HG03565 (cell line): ENCODE measurements around the gene OR11A1.
"Not testable (repeated sequence)": the region's sequence is repeated elsewhere in the genome, so short reads cannot be mapped to it uniquely, and the experiment has no call there.

Experiments
- ATAC-seq: cut with Tn5 transposase; IDR thresholded peaks from one replicate; pipeline ENCODE4 v1.9.1; 2021; ENCODE audit warnings: mild to moderate bottlenecking, moderate library complexity; ENCODE audit not compliant: unreplicated experiment

The OR11A1 gene

GRCh38 chr6:29479560-29479959 is 22.7 kb upstream of the OR11A1 start:
- no peak for ATAC-seq

DNA sequence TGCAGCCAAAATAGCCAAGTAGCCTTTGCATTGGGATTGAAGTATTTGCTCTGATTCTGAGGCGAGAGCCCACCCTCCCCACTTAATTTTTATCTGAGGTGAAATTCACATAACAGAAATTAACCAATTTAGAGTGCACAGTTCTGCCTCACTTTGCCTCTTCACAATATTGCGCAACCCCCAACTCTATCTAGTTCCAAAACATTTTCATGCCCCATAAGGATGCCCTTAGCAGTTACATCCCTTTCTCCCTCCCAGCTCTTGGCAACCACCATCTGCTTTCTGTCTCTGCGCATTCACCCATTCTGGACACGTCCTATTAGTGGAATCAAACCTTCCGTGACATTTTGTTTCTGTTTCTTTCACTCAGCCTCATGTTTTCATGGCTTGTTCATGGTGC is 21.9 kb upstream of the OR11A1 start:
- ATAC-seq = no peak

- ATAC-seq = no peak
These were observed 21.1 kb upstream of the OR11A1 start for GRCh38 chr6:29477923-29478450.

GRCh38 chr6:29474996-29475395 is 18.1 kb upstream of the OR11A1 start:
- no peak for ATAC-seq

GRCh38 chr6:29466241-29466640 is 9.4 kb upstream of the OR11A1 start:
- ATAC-seq = no peak

GRCh38 chr6:29465801-29466200 is 8.9 kb upstream of the OR11A1 start:
- ATAC-seq = no peak

- no peak for ATAC-seq
These were observed 8.4 kb upstream of the OR11A1 start for GRCh38 chr6:29465279-29465678.

DNA sequence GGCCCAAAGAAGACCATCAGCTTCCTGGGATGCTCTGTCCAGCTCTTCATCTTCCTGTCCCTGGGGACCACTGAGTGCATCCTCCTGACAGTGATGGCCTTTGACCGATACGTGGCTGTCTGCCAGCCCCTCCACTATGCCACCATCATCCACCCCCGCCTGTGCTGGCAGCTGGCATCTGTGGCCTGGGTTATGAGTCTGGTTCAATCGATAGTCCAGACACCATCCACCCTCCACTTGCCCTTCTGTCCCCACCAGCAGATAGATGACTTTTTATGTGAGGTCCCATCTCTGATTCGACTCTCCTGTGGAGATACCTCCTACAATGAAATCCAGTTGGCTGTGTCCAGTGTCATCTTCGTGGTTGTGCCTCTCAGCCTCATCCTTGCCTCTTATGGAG is 5.2 kb upstream of the OR11A1 start:
- ATAC-seq = no peak

- ATAC-seq = no peak
These were observed 4.3 kb upstream of the OR11A1 start for GRCh38 chr6:29461021-29461814.

GRCh38 chr6:29451471-29452193 is 5.2 kb downstream of the OR11A1 start:
- ATAC-seq = no peak

GRCh38 chr6:29447670-29448069 is 9.2 kb downstream of the OR11A1 start:
- no peak for ATAC-seq

- not testable (repeated sequence) for ATAC-seq
These were observed 12.8 kb downstream of the OR11A1 start for GRCh38 chr6:29444031-29444430.

GRCh38 chr6:29442719-29443118 is 14.2 kb downstream of the OR11A1 start:
- no peak for ATAC-seq

DNA sequence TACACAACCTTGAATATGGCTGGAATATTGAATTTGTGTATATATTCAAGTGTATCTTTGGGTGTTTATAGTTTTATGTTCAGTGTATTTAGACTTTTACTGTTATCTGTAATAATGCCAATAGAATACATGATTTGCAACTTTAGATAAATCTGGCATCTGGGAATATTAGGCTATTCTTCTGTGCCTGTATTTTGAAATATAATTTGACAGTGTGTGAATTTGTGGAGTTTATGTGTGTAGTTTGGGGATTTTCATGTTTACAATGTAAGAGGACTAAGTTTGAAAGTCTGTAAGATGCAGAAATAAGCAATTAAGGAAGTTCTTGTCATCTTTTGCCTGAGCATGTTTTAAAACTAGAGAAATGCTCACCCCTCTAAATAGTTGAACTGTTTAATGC is 17.9 kb downstream of the OR11A1 start, which contains the start of gene OR10C1:
OR10C1 (plus strand) TSS at position 301 of the 400 bp plus-strand sequence. CDS start 710 bp downstream, outside the sequence.
- no peak for ATAC-seq

GRCh38 chr6:29436730-29437129 is 20.1 kb downstream of the OR11A1 start:
- not testable (repeated sequence) for ATAC-seq

DNA sequence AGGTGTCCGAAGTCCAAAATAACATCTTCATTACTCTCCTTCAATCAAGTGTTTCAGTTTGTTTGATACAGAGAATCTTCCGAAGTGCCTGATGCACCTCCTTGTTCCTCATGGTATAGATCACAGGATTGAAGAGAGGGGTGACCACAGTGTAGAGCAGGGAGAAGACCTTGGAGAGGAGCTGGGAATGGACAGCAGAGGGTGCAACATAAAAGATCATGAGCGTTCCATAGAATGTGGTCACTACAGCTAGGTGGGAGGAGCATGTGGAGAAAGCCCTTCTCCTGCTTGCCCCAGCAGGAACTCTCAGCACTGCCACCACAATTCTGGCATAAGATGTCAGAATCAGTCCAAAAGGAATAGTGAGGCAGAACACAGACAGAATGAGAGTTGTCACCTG is 30.2 kb downstream of the OR11A1 start:
- ATAC-seq = no peak

- no peak for ATAC-seq
These were observed 31.8 kb downstream of the OR11A1 start for GRCh38 chr6:29425075-29425474.

GRCh38 chr6:29424575-29424974 is 32.3 kb downstream of the OR11A1 start:
- ATAC-seq = no peak

DNA sequence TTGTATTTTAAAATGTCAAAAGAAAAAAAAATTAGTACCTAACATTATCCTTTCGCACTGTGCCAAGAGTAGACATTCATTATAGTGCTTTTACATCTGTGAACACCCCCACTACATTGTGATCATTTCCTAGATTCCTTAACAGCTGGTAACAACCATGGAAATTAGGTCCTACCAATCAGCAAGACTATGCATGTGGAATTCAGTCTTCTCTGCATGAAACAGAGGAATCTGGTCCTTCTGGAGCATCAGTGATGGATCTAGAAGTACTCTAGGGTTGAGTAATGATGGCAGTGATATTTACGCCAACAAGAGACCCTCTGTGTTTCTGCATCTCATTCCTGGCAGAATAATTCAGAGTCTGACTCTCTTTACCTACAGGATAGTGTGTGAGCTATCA is 32.7 kb downstream of the OR11A1 start:
- no peak for ATAC-seq

DNA sequence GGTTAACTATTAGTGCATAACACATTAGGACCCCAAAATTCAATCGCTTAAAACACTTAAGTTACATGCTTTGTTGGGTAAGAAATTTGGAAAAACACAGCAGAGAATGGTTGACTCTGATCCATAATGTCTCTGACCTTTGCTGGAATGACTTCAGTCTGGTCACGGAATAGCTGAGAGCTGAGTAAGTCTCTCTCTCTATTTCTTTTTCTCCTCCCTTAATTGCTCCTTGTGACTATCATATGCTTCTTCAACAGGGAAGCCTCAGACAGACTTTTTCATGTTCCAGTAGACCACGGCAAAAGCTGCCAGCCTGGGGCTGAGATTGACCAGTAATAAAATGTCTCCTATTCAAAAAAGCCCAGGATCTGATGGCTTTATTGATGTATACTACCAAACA is 37.4 kb downstream of the OR11A1 start:
- ATAC-seq = no peak

DNA sequence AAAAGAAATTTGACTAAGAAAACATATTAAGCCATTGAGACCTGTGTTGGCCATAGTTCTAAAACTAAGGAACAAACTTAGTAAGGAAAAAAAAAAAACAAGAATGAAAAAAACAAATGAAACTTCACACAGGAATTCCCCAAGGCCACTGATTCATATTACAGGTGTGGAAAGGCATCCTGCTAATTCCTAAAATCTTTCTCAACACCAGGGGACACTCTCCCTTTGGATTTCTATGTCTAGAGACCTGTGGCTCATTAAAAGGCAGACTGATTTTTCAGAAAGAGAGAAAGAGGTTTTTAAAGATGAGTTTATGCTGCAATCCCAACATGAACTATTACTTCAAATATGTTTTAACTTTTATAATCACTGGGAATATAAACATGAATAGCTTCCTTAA is 42.3 kb downstream of the OR11A1 start, which contains the start of gene OR12D1:
OR12D1 (plus strand) TSS at position 341 of the 400 bp plus-strand sequence.
- no peak for ATAC-seq

- no peak for ATAC-seq
These were observed 53.1 kb downstream of the OR11A1 start for GRCh38 chr6:29403801-29404200.
